Measurements from ENCODE around the gene PRKAG1.

The PRKAG1 gene

GRCh38 chr12:48986720-48987291, 31.8 kb downstream of the PRKAG1 start:
- no peak for TF ChIP-seq CTCF (IDR thresholded peaks at IDR 0.05; ENCODE audit: control extremely low read depth, extremely low read depth, low read depth, missing control alignments)
- CTCF ChIA-PET = interaction anchor here (1.0 to 16.4 kb wide), 12 partner anchors 9 to 134 kb away, joined by 3 to 417 read pairs (median 20); partner anchors contain the start of genes ARF3, DDN, DDX23 and FKBP11
- no peak for DNase-seq (ENCODE audit: extremely low spot score)
- POLR2A ChIA-PET = no interaction called here

- ChIA-PET POLR2A (no interaction called here), CTCF (interaction anchor here (0.6 to 16.4 kb wide), 7 partner anchors 8 to 133 kb away, joined by 3 to 417 read pairs (median 31); partner anchors contain the start of genes DDN, FKBP11, WNT1 and WNT10B)
- TF ChIP-seq CTCF (IDR thresholded peaks at IDR 0.05; ENCODE audit: control extremely low read depth, extremely low read depth, low read depth, missing control alignments) = no peak
These were observed 32.7 kb downstream of the PRKAG1 start for GRCh38 chr12:48985901-48986300.

GRCh38 chr12:48985475-48985897, 33.1 kb downstream of the PRKAG1 start:
- no peak for TF ChIP-seq CTCF (IDR thresholded peaks at IDR 0.05; ENCODE audit: control extremely low read depth, extremely low read depth, low read depth, missing control alignments)
- CTCF ChIA-PET = interaction anchor here (0.6 to 16.4 kb wide), 9 partner anchors 7 to 132 kb away, joined by 3 to 417 read pairs (median 11); partner anchors contain the start of genes DDN, FKBP11, WNT1 and WNT10B
- DNase-seq (ENCODE audit: extremely low spot score) = no peak
- POLR2A ChIA-PET = no interaction called here

More at GRCh38 chr12:48985901-48986300, 32.7 kb downstream of the PRKAG1 start:
- no peak for DNase-seq (ENCODE audit: extremely low spot score)

- POLR2A ChIA-PET = interaction anchor here (0.6 kb wide), 1 partner anchor 107 kb away, joined by 7 read pairs; no protein-coding TSS in a partner anchor
- CTCF ChIA-PET = interaction anchor here (1.2 to 16.4 kb wide), 10 partner anchors 15 to 130 kb away, joined by 3 to 417 read pairs (median 12); partner anchors contain the start of genes ARF3, DDN, FKBP11 and WNT10B
- TF ChIP-seq CTCF (IDR thresholded peaks at IDR 0.05; ENCODE audit: control extremely low read depth, extremely low read depth, low read depth, missing control alignments) = no peak
- DNase-seq (ENCODE audit: extremely low spot score) = no peak
These were observed 36.0 kb downstream of the PRKAG1 start for GRCh38 chr12:48982397-48983080.

- ChIA-PET CTCF (interaction anchor here (1.2 to 16.4 kb wide), 7 partner anchors 14 to 129 kb away, joined by 3 to 417 read pairs (median 19); partner anchors contain the start of genes DDN, FKBP11 and WNT10B), POLR2A (no interaction called here)
- no peak for DNase-seq (ENCODE audit: extremely low spot score)
- no peak for TF ChIP-seq CTCF (IDR thresholded peaks at IDR 0.05; ENCODE audit: control extremely low read depth, extremely low read depth, low read depth, missing control alignments)
These were observed 36.8 kb downstream of the PRKAG1 start for GRCh38 chr12:48981757-48982157.

- peak; percentile 30 for TF ChIP-seq CTCF (IDR thresholded peaks at IDR 0.05; ENCODE audit: control extremely low read depth, extremely low read depth, low read depth, missing control alignments)
- ChIA-PET POLR2A (interaction anchor here (1.0 to 1.4 kb wide), 2 partner anchors 18 to 116 kb away, joined by 4 read pairs; partner anchors contain the start of genes DDN and RND1), CTCF (interaction anchor here (3.7 to 16.4 kb wide), 6 partner anchors 6 to 128 kb away, joined by 15 to 417 read pairs (median 74); partner anchors contain the start of genes DDN, FKBP11 and WNT10B)
- peak; percentile 49 for DNase-seq (ENCODE audit: extremely low spot score)
These were observed 37.4 kb downstream of the PRKAG1 start for GRCh38 chr12:48980953-48981756.

All from GM10248 (cell line).